H7 (cell line): ENCODE data around the gene APLP2. TPM values are rescaled to one million over a fixed set of nuclear protein-coding genes. Genes with fewer than 3 reads are reported as not detected.
A peak's percentile ranks its signal among the peaks of the same experiment; 100 is the strongest.
"Not testable (repeated sequence)": the region's sequence is repeated elsewhere in the genome, so short reads cannot be mapped to it uniquely, and the experiment has no call there.

Experiments used
- DNase-seq: peaks from one replicate; pipeline ENCODE4 v3.0.0; 2012
- H3K27me3 ChIP-seq: 2 replicates; pipeline ENCODE4 v1.6.0; 2011; ENCODE audit warnings: mild to moderate bottlenecking, low read length; ENCODE audit not compliant: control insufficient read depth, insufficient read depth
- H3K36me3 ChIP-seq: replicated peaks from 2 replicates; pipeline ENCODE4 v1.5.1; 2011; ENCODE audit warnings: low read length; ENCODE audit not compliant: control insufficient read depth, insufficient read depth
- H3K4me3 ChIP-seq: 2 replicates; pipeline ENCODE4 v1.5.1; 2011; ENCODE audit warnings: low read depth, mild to moderate bottlenecking, control low read depth, low read length, moderate library complexity; ENCODE audit not compliant: insufficient read depth
- total RNA-seq: library from RNA; depleted of rRNA; stranded (reverse); fragments of >200 nt; shearing (Covaris generic); gene quantifications from 2 replicates; pipeline ENCODE4 v1.2.3, GENCODE V29; 2014

Gene APLP2
- total RNA-seq, 1 experiment from 2014 or later, result 257 TPM

- no peak for DNase-seq
- Histone ChIP-seq H3K36me3 (no peaks in the 10 kb centered on the region), H3K4me3 (no peak overlapping the region), H3K27me3 (peaks cover 14% of the 10 kb centered on the region)
Measured at GRCh38 chr11:130165601-130166456, 96.1 kb downstream of the APLP2 start.

GRCh38 chr11:130166457-130166784 lies 96.7 kb downstream of the APLP2 start:
- H3K27me3 ChIP-seq, result peaks cover 10% of the 10 kb centered on the region
- DNase-seq, result no peak
- no peak overlapping the region for H3K4me3 ChIP-seq
- H3K36me3 ChIP-seq, result no peaks in the 10 kb centered on the region

- Histone ChIP-seq H3K4me3 (no peak overlapping the region), H3K36me3 (no peaks in the 10 kb centered on the region), H3K27me3 (peaks cover 6% of the 10 kb centered on the region)
- DNase-seq, result no peak
Measured at GRCh38 chr11:130167146-130167545, 97.5 kb downstream of the APLP2 start.

- H3K27me3 ChIP-seq, result peaks cover 6% of the 10 kb centered on the region
- no peaks in the 10 kb centered on the region for H3K36me3 ChIP-seq
- no peak overlapping the region for H3K4me3 ChIP-seq
- no peak for DNase-seq
Measured at GRCh38 chr11:130168105-130168504, 98.4 kb downstream of the APLP2 start.

- H3K4me3 ChIP-seq, result no peak overlapping the region
- H3K36me3 ChIP-seq, result no peaks in the 10 kb centered on the region
- H3K27me3 ChIP-seq, result peaks cover 6% of the 10 kb centered on the region
- DNase-seq, result peak; percentile 57
Measured at GRCh38 chr11:130170345-130170744, 100.7 kb downstream of the APLP2 start.

- no peak for DNase-seq
- Histone ChIP-seq H3K4me3 (no peak overlapping the region), H3K27me3 (peaks cover 6% of the 10 kb centered on the region), H3K36me3 (no peaks in the 10 kb centered on the region)
Measured at GRCh38 chr11:130171534-130171933, 101.8 kb downstream of the APLP2 start.

GRCh38 chr11:130172001-130172400 lies 102.3 kb downstream of the APLP2 start:
- H3K36me3 ChIP-seq, H3K27me3 ChIP-seq: not testable (repeated sequence)

GRCh38 chr11:130174642-130175041 lies 104.9 kb downstream of the APLP2 start:
- H3K4me3 ChIP-seq, result no peak overlapping the region
- peaks cover 6% of the 10 kb centered on the region for H3K27me3 ChIP-seq
- H3K36me3 ChIP-seq, result no peaks in the 10 kb centered on the region
- no peak for DNase-seq

More at GRCh38 chr11:130172001-130172400, 102.3 kb downstream of the APLP2 start:
- not testable (repeated sequence) for DNase-seq, H3K4me3 ChIP-seq

GRCh38 chr11:130175898-130176297 lies 106.2 kb downstream of the APLP2 start:
- Histone ChIP-seq H3K27me3 (peaks cover 3% of the 10 kb centered on the region), H3K4me3 (no peak overlapping the region), H3K36me3 (no peaks in the 10 kb centered on the region)
- DNase-seq, result no peak

GRCh38 chr11:130177782-130178181 lies 108.1 kb downstream of the APLP2 start:
- Histone ChIP-seq H3K4me3 (no peak overlapping the region), H3K27me3 (no peaks in the 10 kb centered on the region), H3K36me3 (no peaks in the 10 kb centered on the region)
- DNase-seq, result no peak

- peak; percentile 43 for DNase-seq
- Histone ChIP-seq H3K27me3 (no peaks in the 10 kb centered on the region), H3K4me3 (no peak overlapping the region), H3K36me3 (no peaks in the 10 kb centered on the region)
Measured at GRCh38 chr11:130178441-130179339, 109.0 kb downstream of the APLP2 start.

- Histone ChIP-seq H3K4me3 (no peak overlapping the region), H3K27me3 (no peaks in the 10 kb centered on the region), H3K36me3 (no peaks in the 10 kb centered on the region)
- DNase-seq, result peak; percentile 31
Measured at GRCh38 chr11:130179396-130180306, 110.0 kb downstream of the APLP2 start.

GRCh38 chr11:130180491-130180890 lies 110.8 kb downstream of the APLP2 start:
- Histone ChIP-seq H3K4me3 (no peak overlapping the region), H3K36me3 (no peaks in the 10 kb centered on the region), H3K27me3 (no peaks in the 10 kb centered on the region)
- DNase-seq, result no peak

- Histone ChIP-seq H3K27me3 (no peaks in the 10 kb centered on the region), H3K36me3 (no peaks in the 10 kb centered on the region), H3K4me3 (no peak overlapping the region)
- no peak for DNase-seq
Measured at GRCh38 chr11:130180896-130181294, 111.2 kb downstream of the APLP2 start.
